Right cardiac atrium (tissue), 5 donors: ENCODE measurements around the gene FZR1. TPM values are rescaled to one million over a fixed set of nuclear protein-coding genes. Genes with fewer than 3 reads are reported as not detected.

Source experiments
- ATAC-seq, 2 donors: fragments of 200-7000 bp; cut with Tn5 transposase; one replicate each; pipeline versions ENCODE4 v1.8.0 to v1.9.1; 2020; ENCODE audit warnings: moderate library complexity in 2 of 2, mild to moderate bottlenecking in 1 of 2
- DNase-seq, 3 donors: peaks; one replicate each; pipeline ENCODE4 v3.0.0-alpha.2; 2020
- H3K27ac ChIP-seq: one replicate; pipeline ENCODE4 v1.5.1; 2013; ENCODE audit warnings: mild to moderate bottlenecking, low read length, control low read depth, moderate library complexity
- H3K27me3 ChIP-seq: one replicate; pipeline ENCODE4 v1.6.1; 2013; ENCODE audit not compliant: control insufficient read depth, insufficient read depth
- H3K4me1 ChIP-seq: one replicate; pipeline ENCODE4 v1.6.1; 2013; ENCODE audit warnings: low read length; ENCODE audit not compliant: control insufficient read depth, insufficient read depth
- H3K4me3 ChIP-seq: one replicate; pipeline ENCODE4 v1.5.1; 2013; ENCODE audit warnings: low read length, control low read depth
- H3K9me3 ChIP-seq: one replicate; pipeline ENCODE4 v1.6.1; 2013; ENCODE audit warnings: low read length; ENCODE audit not compliant: control insufficient read depth
- WGBS: extraction: QIAGEN DNeasy Blood & Tissue Kit; methylation state at CpG from one replicate; pipeline ENCODE4 v1.1.7; 2013; 5-methylcytosine and 5-hydroxymethylcytosine counted together
- intact Hi-C, 4 donors: fragments of 100-400 bp; cut with DNase I; formaldehyde crosslinking; loops; one replicate each; pipeline versions ENCODE4 v1.11.0 to v1.14.0; 2022 to 2023
- polyA plus RNA-seq: library from polyadenylated mRNA; stranded (reverse); fragments of 200-250 nt; gene quantifications from one replicate; pipeline ENCODE4 v1.2.3, GENCODE V29; 2013
- total RNA-seq, 4 donors: library from RNA; stranded (reverse); fragmentation: NEBNext Ultra II Directional; extraction: Animal tissue kit (Norgen Biotek cat#: 25700); gene quantifications; one replicate each; pipeline ENCODE4 v1.2.1, GENCODE V29; 2021
- donor health status: healthy with polysubstance abuse.
- donor health status: DM: no; HTN: yes; CAD: no.
- donor health status: DM: no; HTN: no; CAD: no.
- donor health status: DM: no; HTN: yes; CAD: no; lungs with severe emphysema.
- donor health status: DM: yes; HTN: yes; CAD: no.

Gene FZR1
- total and polyA plus RNA-seq, 5 donors: 14.3 to 23.3 (median 20.4) TPM

- ATAC-seq (no peak), DNase-seq (peak in 2 of 3 donors; percentile 60 to 64)
- Histone ChIP-seq H3K9me3 (no peaks in the 10 kb centered on the region), H3K4me3 (no peak overlapping the region), H3K4me1 (peaks cover 4% of the 10 kb centered on the region), H3K27me3 (no peaks in the 10 kb centered on the region), H3K27ac (no peak overlapping the region)
- 71% methylated on average over 31 of the region's 31 CpGs for WGBS
- intact Hi-C loops: loop anchor here in 1 of 4 donors (5.0 kb wide), 1 partner anchor 32 kb away; no protein-coding TSS in a partner anchor
Observed at GRCh38 chr19:3464587-3465235, 41.4 kb upstream of the FZR1 start.

GRCh38 chr19:3465552-3465951 is 40.6 kb upstream of the FZR1 start:
- ATAC-seq (no peak), DNase-seq (peak in 2 of 3 donors; percentile 18 to 66)
- no peaks in the 10 kb centered on the region for H3K9me3 ChIP-seq
- no peaks in the 10 kb centered on the region for H3K27me3 ChIP-seq
- WGBS: 73% methylated on average over 7 of the region's 7 CpGs
- no peaks in the 10 kb centered on the region for H3K4me1 ChIP-seq
- intact Hi-C loops: loop anchor here in 1 of 4 donors (5.0 kb wide), 1 partner anchor 33 kb away; no protein-coding TSS in a partner anchor
- no peak overlapping the region for H3K4me3 ChIP-seq
- no peak overlapping the region for H3K27ac ChIP-seq

- no peaks in the 10 kb centered on the region for H3K9me3 ChIP-seq
- peak in 2 of 3 donors; percentile 60 to 83 for DNase-seq
- no peak overlapping the region for H3K4me3 ChIP-seq
- 45% methylated on average over 9 of the region's 9 CpGs for WGBS
- no peaks in the 10 kb centered on the region for H3K27me3 ChIP-seq
- peak overlapping the region; percentile 2 for H3K27ac ChIP-seq
- ATAC-seq: peak; percentile 32 to 66
- no peaks in the 10 kb centered on the region for H3K4me1 ChIP-seq
- intact Hi-C loops: loop anchor here in 1 of 4 donors (5.0 kb wide), 1 partner anchor 34 kb away; no protein-coding TSS in a partner anchor
Observed at GRCh38 chr19:3466635-3467034, 39.5 kb upstream of the FZR1 start.

GRCh38 chr19:3467437-3468198 is 38.5 kb upstream of the FZR1 start:
- intact Hi-C loops: loop anchor here in 2 of 4 donors (2.0 to 5.0 kb wide), 2 partner anchors 35 to 141 kb away; no protein-coding TSS in a partner anchor
- H3K4me1 ChIP-seq: no peaks in the 10 kb centered on the region

GRCh38 chr19:3468211-3468610 is 37.9 kb upstream of the FZR1 start:
- Histone ChIP-seq H3K9me3 (no peaks in the 10 kb centered on the region), H3K4me1 (no peaks in the 10 kb centered on the region), H3K27ac (no peak overlapping the region), H3K27me3 (no peaks in the 10 kb centered on the region), H3K4me3 (no peak overlapping the region)
- DNase-seq: peak in 1 of 3 donors; percentile 22
- ATAC-seq: no peak
- WGBS: 78% methylated on average over 3 of the region's 3 CpGs
- intact Hi-C loops: loop anchor here in 2 of 4 donors (2.0 to 5.0 kb wide), 2 partner anchors 36 to 141 kb away; no protein-coding TSS in a partner anchor

More at GRCh38 chr19:3467437-3468198, 38.5 kb upstream of the FZR1 start:
- no peak overlapping the region for H3K27ac ChIP-seq
- H3K9me3 ChIP-seq: no peaks in the 10 kb centered on the region
- no peak overlapping the region for H3K4me3 ChIP-seq
- 86% methylated on average over 10 of the region's 10 CpGs for whole genome bisulfite sequencing
- DNase-seq (peak in 1 of 3 donors; percentile 60), ATAC-seq (no peak)
- no peaks in the 10 kb centered on the region for H3K27me3 ChIP-seq

- Histone ChIP-seq H3K4me3 (no peak overlapping the region), H3K27me3 (no peaks in the 10 kb centered on the region), H3K4me1 (no peaks in the 10 kb centered on the region), H3K9me3 (no peaks in the 10 kb centered on the region), H3K27ac (no peak overlapping the region)
- DNase-seq (no peak), ATAC-seq (peak in 1 of 2 donors; percentile 2)
- 42% methylated on average over 14 of the region's 14 CpGs for WGBS
- intact Hi-C loops: loop anchor here in 2 of 4 donors (2.0 to 5.0 kb wide), 3 partner anchors 38 to 143 kb away; no protein-coding TSS in a partner anchor
Observed at GRCh38 chr19:3469638-3470499, 36.2 kb upstream of the FZR1 start.

- Histone ChIP-seq H3K9me3 (no peaks in the 10 kb centered on the region), H3K27me3 (no peaks in the 10 kb centered on the region), H3K27ac (no peak overlapping the region), H3K4me3 (no peak overlapping the region), H3K4me1 (no peaks in the 10 kb centered on the region)
- no peak for DNase-seq
- ATAC-seq: peak; percentile 1 to 5
- intact Hi-C loops: loop anchor here in 1 of 4 donors (5.0 kb wide), 1 partner anchor 143 kb away; no protein-coding TSS in a partner anchor
- WGBS: 66% methylated on average over 11 of the region's 11 CpGs
Observed at GRCh38 chr19:3470500-3471128, 35.5 kb upstream of the FZR1 start.

GRCh38 chr19:3471954-3472655 is 34.0 kb upstream of the FZR1 start:
- Histone ChIP-seq H3K4me1 (no peaks in the 10 kb centered on the region), H3K27me3 (no peaks in the 10 kb centered on the region), H3K27ac (no peak overlapping the region), H3K9me3 (no peaks in the 10 kb centered on the region), H3K4me3 (no peak overlapping the region)
- DNase-seq (peak; percentile 51 to 81 (median 74)), ATAC-seq (peak; percentile 45 to 61)
- intact Hi-C loops: loop anchor here in 3 of 4 donors (2.0 to 5.0 kb wide), 2 partner anchors 145 to 147 kb away; no protein-coding TSS in a partner anchor
- WGBS: 25% methylated on average over 24 of the region's 24 CpGs

GRCh38 chr19:3474010-3474409 is 32.1 kb upstream of the FZR1 start:
- DNase-seq (no peak), ATAC-seq (no peak)
- no peak overlapping the region for H3K4me3 ChIP-seq
- no peaks in the 10 kb centered on the region for H3K9me3 ChIP-seq
- intact Hi-C loops: loop anchor here in 1 of 4 donors (5.0 kb wide), 1 partner anchor 147 kb away; no protein-coding TSS in a partner anchor
- 76% methylated on average over 8 of the region's 8 CpGs for WGBS
- H3K27ac ChIP-seq: no peak overlapping the region
- H3K4me1 ChIP-seq: no peaks in the 10 kb centered on the region
- H3K27me3 ChIP-seq: no peaks in the 10 kb centered on the region
